HEK293T (cell line): ENCODE data around the gene LSM12.

Source experiments
- CTCF ChIA-PET: fragments of 350-600 bp; formaldehyde crosslinking; extraction: SDS; loops from one replicate; lab custom pipeline; 2021; ENCODE audit warnings: antibody characterized with exemption, inconsistent platforms; lab: Yijun Ruan, JAX
- POLR2A ChIA-PET: fragments of 350-600 bp; formaldehyde crosslinking; extraction: SDS; loops from one replicate; lab custom pipeline; 2020; ENCODE audit warnings: antibody characterized with exemption, inconsistent platforms; lab: Yijun Ruan, JAX
- DNase-seq: peaks from one replicate; pipeline ENCODE4 v3.0.0; 2012; ENCODE audit warnings: mixed read lengths; ENCODE audit errors: extremely low spot score
- ARNT ChIP-seq: fragments of 450-650 bp; IDR thresholded peaks from 2 replicates; pipeline ENCODE4 v1.6.1; 2017; ENCODE audit warnings: mild to moderate bottlenecking
- BHLHE40 ChIP-seq: fragments of 450-650 bp; IDR thresholded peaks from 2 replicates; pipeline ENCODE4 v1.6.1; 2016; ENCODE audit warnings: mild to moderate bottlenecking, moderate library complexity, borderline replicate concordance
- CTBP1 ChIP-seq: fragments of 450-650 bp; IDR thresholded peaks from 2 replicates; pipeline ENCODE4 v1.6.1; 2016; ENCODE audit warnings: borderline replicate concordance
- ELF4 ChIP-seq: fragments of 450-650 bp; IDR thresholded peaks from 2 replicates; pipeline ENCODE4 v1.6.1; 2017; ENCODE audit warnings: antibody characterized with exemption
- FOXA1 ChIP-seq: fragments of 450-650 bp; IDR thresholded peaks from 2 replicates; pipeline ENCODE4 v1.6.1; 2016; ENCODE audit warnings: mild to moderate bottlenecking
- FOXK2 ChIP-seq: fragments of 450-650 bp; IDR thresholded peaks from 2 replicates; pipeline ENCODE4 v1.6.1; 2016; ENCODE audit warnings: mild to moderate bottlenecking
- FOXM1 ChIP-seq: fragments of 450-650 bp; IDR thresholded peaks from 2 replicates; pipeline ENCODE4 v1.6.1; 2017; ENCODE audit warnings: mild to moderate bottlenecking, borderline replicate concordance
- HDGF ChIP-seq: fragments of 450-650 bp; IDR thresholded peaks from 2 replicates; pipeline ENCODE4 v1.6.1; 2017; ENCODE audit warnings: antibody characterized with exemption, borderline replicate concordance
- L3MBTL2 ChIP-seq: fragments of 450-650 bp; conservative IDR thresholded peaks from 2 replicates; pipeline ENCODE4 v1.6.1; 2016; ENCODE audit warnings: mild to moderate bottlenecking
- LEF1 ChIP-seq: fragments of 450-650 bp; IDR thresholded peaks from 2 replicates; pipeline ENCODE4 v1.6.1; 2017; ENCODE audit warnings: mild to moderate bottlenecking, borderline replicate concordance
- NFRKB ChIP-seq: fragments of 450-650 bp; IDR thresholded peaks from 2 replicates; pipeline ENCODE4 v1.6.1; 2016; ENCODE audit warnings: mild to moderate bottlenecking, moderate library complexity
- SP1 ChIP-seq: fragments of 450-650 bp; IDR thresholded peaks from 2 replicates; pipeline ENCODE4 v1.6.1; 2017
- SUZ12 ChIP-seq: fragments of 450-650 bp; IDR thresholded peaks from 2 replicates; pipeline ENCODE4 v1.6.1; 2016; ENCODE audit warnings: mild to moderate bottlenecking
- TARDBP ChIP-seq: fragments of 450-650 bp; IDR thresholded peaks from 2 replicates; pipeline ENCODE4 v1.6.1; 2016
- ZNF384 ChIP-seq: fragments of 450-650 bp; IDR thresholded peaks from 2 replicates; pipeline ENCODE4 v1.6.1; 2016
- TF ChIP-seq, protein P1 (sequence below): fragments of 450-650 bp; IDR thresholded peaks from 2 replicates; pipeline ENCODE4 v1.6.1; 2016

Gene LSM12

DNA sequence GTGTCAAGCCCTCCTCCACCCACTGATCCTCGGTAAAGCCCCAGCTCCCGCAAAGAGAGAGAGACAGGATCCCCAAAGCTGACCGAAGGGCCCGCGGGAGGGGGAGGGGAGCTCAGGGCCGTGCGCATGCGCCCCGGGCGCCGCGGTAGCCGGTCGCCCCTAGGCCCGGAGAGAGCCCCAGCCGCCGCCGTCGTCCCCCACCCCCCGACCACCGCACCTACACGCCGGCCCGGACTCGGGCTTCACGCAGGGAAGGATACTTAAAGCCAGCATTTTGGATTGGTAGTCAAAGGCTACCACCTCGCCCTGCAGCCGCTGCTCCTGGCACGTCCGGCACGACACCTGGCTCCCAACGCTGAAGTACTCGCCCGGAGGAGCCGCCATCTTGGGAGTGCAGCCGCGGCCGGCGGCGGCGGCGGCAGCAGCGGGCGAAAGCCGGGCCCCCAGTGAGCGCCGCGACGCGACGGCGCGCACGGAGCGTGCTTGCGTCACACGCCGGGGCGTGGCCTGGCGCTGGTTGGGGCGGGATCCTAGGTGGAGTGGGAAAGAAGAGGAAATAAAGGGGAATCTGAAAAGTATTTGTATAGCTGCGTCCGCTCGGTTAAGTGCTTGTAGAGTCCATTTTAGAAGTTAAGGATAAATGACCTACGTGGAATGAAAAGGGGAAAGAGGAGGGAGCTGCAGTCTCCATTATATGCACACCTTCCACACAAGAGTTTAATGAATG lies at the start of gene LSM12:
LSM12 (minus strand) TSS at position 468 of the 727 bp plus-strand sequence; CDS start at position 384, 84 bp downstream.
- ChIA-PET CTCF (interaction anchor here (0.7 kb wide), 1 partner anchor 71 kb away, joined by 4 read pairs; no protein-coding TSS in a partner anchor), POLR2A (interaction anchor here (0.7 to 2.5 kb wide), 25 partner anchors 8 to 123 kb away, joined by 3 to 14 read pairs (median 4); partner anchors contain the start of gene HDAC5)
- no peak for TF ChIP-seq ELF4
- no peak for TF ChIP-seq FOXM1
- no peak for TF ChIP-seq TARDBP
- TF ChIP-seq, protein P1, sequence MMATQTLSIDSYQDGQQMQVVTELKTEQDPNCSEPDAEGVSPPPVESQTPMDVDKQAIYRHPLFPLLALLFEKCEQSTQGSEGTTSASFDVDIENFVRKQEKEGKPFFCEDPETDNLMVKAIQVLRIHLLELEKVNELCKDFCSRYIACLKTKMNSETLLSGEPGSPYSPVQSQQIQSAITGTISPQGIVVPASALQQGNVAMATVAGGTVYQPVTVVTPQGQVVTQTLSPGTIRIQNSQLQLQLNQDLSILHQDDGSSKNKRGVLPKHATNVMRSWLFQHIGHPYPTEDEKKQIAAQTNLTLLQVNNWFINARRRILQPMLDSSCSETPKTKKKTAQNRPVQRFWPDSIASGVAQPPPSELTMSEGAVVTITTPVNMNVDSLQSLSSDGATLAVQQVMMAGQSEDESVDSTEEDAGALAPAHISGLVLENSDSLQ: no peak
- no peak for TF ChIP-seq FOXA1
- TF ChIP-seq LEF1: no peak
- no peak for TF ChIP-seq SUZ12
- peak; percentile 92 for DNase-seq

DNA sequence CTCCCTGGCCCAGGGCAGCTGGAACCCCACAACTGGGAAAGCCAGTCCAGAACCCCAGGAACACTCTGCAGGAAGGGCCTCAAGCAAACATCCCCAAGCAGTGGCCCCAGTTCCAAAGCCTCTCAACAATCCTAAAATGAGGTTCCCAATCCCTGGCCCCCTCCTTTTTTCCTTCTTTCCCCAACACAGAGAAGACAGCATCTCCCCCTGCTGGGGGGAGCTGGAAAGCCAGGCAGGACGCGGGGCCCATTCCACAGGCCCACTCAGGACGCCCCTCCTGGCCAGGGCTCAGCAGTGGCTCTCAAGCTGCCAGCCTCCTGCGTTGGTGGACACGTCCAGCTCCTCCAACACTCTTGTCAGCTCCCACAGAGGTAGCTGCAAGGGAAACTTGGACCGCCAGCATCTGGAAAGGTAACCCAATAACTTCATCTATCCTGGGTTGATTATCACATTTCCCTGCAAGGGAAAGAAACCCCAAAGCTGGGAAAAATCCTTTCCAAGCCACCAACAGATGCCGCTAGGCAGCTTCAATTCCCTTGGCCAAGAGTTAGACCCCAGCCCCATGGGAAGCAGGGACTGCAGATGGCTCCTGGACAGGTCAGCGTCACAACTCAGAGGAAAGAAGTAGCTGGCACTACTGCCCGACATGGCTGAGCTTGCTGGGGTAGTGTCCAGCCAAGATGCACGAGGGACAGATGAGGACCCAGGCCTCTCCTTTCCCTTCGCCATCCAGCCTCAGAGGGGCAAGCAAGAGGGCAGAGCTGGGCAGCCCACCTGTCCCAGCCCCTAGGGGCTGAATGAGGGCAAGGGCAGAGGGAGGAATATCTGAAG lies 49.3 kb upstream of the LSM12 start:
- TF ChIP-seq SUZ12: no peak
- peak; percentile 77; the same call in 1 of the 2 replicates for TF ChIP-seq TARDBP
- ChIA-PET POLR2A (interaction anchor here (0.7 to 3.7 kb wide), 4 partner anchors 8 to 50 kb away, joined by 3 to 12 read pairs (median 6); partner anchors contain the start of genes HDAC5 and LSM12), CTCF (interaction anchor here (0.6 to 2.9 kb wide), 20 partner anchors 8 to 275 kb away, joined by 3 to 11 read pairs (median 6); partner anchors contain the start of gene HDAC5)
- peak; percentile 59 for DNase-seq

GRCh38 chr17:44113868-44114840 lies 47.7 kb upstream of the LSM12 start:
- ChIA-PET POLR2A (interaction anchor here (1.8 to 3.7 kb wide), 2 partner anchors 9 to 48 kb away, joined by 7 to 12 read pairs; partner anchors contain the start of genes HDAC5 and LSM12), CTCF (interaction anchor here (1.2 to 2.9 kb wide), 5 partner anchors 9 to 31 kb away, joined by 3 to 11 read pairs (median 4); partner anchors contain the start of gene HDAC5)
- no peak for DNase-seq
- TF ChIP-seq LEF1: no peak
- no peak for TF ChIP-seq FOXA1
- TF ChIP-seq L3MBTL2: no peak

- CTCF ChIA-PET: interaction anchor here (1.3 to 2.9 kb wide), 2 partner anchors 10 to 30 kb away, joined by 3 to 11 read pairs; partner anchors contain the start of gene HDAC5
- POLR2A ChIA-PET: interaction anchor here (1.7 to 3.7 kb wide), 2 partner anchors 10 to 48 kb away, joined by 7 to 12 read pairs; partner anchors contain the start of genes HDAC5 and LSM12
- TF ChIP-seq, protein P1: no peak
- TF ChIP-seq ARNT (no peak), HDGF (no peak), FOXA1 (no peak), FOXK2 (no peak), L3MBTL2 (no peak), NFRKB (no peak), FOXM1 (no peak), ZNF384 (no peak), SP1 (no peak), LEF1 (no peak), ELF4 (no peak), BHLHE40 (no peak), SUZ12 (no peak), CTBP1 (no peak), TARDBP (no peak)
- no peak for DNase-seq
Measured at GRCh38 chr17:44113382-44113781, 46.9 kb upstream of the LSM12 start.

DNA sequence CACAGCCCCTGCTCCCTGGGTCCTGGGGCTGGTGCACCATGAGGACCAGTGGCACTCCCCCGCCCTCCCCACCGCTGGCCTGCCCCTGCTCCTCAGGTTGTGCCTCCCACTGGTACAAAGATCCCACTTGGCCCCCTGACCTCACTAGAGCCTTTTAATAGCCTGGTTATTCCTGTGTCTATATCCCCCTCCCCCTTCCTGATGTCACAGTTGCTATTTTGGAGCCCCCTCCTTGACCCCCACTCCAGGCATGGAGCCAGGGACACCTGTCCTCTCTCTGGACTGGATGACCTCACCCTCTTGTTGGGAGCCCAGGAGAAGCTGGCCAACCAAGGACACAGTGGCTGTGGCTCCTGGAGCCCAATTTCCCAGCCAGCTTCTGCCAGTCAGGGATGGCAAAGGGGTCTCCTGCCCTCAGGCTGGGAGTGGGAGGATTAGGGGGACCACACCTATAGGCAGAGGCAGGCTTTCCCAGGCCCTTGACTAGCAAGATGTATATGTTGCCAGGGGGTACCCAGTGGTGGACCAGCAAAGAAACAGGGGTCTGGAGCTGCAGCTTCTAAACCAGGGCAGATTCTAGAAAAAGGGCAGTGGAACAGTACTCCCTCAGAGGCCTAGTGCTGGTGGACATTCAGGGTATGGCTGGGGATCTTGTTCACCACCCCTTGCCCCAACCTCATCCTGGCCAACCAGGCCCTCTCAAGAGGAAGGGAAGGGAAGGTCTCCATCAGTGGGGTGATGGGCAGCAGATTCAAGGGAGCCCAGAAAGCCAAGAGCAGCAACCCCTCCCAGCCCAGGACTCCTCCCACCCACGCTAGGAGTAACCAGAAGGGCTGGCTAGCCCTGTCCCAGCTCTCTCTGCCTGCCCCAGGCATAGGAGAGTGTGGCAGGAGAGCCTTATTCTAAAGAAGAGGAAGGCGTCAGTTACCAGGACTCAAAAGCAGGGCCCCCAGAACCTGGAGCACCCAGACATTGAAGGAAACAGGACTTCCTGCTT lies 46.1 kb upstream of the LSM12 start:
- POLR2A ChIA-PET: interaction anchor here (1.1 to 3.7 kb wide), 6 partner anchors 10 to 98 kb away, joined by 3 to 12 read pairs (median 6); partner anchors contain the start of genes HDAC5, LSM12 and TMEM101
- no peak for DNase-seq
- no peak for TF ChIP-seq FOXM1
- no peak for TF ChIP-seq FOXK2
- no peak for TF ChIP-seq NFRKB
- no peak for TF ChIP-seq LEF1
- TF ChIP-seq, protein P1: no peak
- CTCF ChIA-PET: interaction anchor here (0.8 to 2.9 kb wide), 4 partner anchors 11 to 169 kb away, joined by 3 to 11 read pairs (median 4); partner anchors contain the start of gene HDAC5
